ENCODE results near the gene CPNE5. TPM values are rescaled to one million over a fixed set of nuclear protein-coding genes. Genes with fewer than 3 reads are reported as not detected.

Gene CPNE5
- total RNA-seq, 1 donor from 2014 or later: 0.54 TPM

DNA sequence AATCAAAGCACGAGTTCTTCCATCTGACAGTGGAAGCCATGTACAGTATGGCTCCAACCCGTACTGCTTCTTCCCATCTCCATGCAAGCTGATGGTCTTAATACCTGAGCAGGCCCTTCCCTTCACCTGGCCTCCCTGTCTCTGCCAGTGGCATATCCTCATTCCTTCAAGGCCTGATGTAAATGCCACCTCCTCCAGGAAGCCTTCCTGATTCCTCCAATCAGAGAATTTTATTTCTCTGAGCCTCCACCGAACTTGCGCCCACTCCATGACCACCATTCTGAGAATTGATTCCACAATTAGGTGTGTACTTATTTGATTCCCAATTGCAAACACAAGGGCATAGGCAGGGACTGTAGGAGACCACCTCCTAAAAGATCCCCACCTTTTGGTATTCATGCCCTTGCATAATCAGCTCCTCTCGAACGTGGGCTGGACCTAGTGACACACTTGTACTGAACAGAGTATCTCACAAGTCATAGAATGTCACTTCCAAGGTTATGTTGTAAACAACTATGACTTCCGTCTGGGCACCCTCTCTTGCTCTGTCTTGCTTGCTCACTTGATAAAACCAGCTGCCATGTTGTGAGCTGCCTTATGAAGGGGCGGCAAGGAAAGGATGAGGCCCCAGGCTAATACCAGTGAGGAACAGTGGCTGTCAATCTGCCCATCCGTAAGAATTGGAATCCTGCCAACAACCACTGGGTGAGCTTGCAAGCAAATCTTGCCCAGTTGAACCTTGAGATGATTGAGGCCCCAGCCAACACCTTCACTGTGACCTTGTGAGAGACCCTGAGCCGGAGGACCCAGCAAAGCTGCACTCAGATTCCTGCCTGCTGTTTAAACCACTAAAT lies 38.8 kb downstream of the CPNE5 start:
- Mint-ChIP-seq H3K27me3 (ENCODE audit: insufficient read depth) (peaks cover 19% of the 10 kb centered on the region), H3K27ac (no peak overlapping the region), H3K36me3 (ENCODE audit: low read depth) (no peaks in the 10 kb centered on the region), H3K4me3 (no peak overlapping the region), H3K4me1 (ENCODE audit: low read depth) (peaks cover 5% of the 10 kb centered on the region), H3K9me3 (no peaks in the 10 kb centered on the region)
- intact Hi-C loops (cut with micrococcal nuclease): no loop called here
- DNase-seq (ENCODE audit: low spot score): no peak

DNA sequence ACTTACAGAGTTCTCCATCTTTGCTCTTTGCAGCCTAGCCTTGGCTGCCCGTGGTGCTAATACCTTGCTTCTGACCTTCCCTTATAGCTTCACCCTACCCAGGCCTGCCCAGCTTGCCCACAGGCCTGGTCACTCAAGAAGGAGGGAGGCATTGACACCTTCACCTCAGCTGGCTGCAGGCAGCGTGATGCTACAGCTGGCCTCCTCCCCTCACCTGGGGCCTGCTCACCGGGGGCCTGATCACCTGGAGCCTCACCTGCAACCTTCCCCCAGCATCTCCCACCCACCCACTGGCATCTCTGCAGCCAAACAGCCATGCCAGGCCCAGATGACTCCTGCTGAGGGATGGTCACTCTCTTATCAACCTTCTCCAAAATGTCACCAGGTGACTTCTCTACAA lies 40.4 kb downstream of the CPNE5 start:
- Mint-ChIP-seq H3K36me3 (ENCODE audit: low read depth) (no peaks in the 10 kb centered on the region), H3K4me3 (no peak overlapping the region), H3K27ac (no peak overlapping the region), H3K4me1 (ENCODE audit: low read depth) (peaks cover 5% of the 10 kb centered on the region), H3K9me3 (no peaks in the 10 kb centered on the region), H3K27me3 (ENCODE audit: insufficient read depth) (peaks cover 11% of the 10 kb centered on the region)
- intact Hi-C loops (cut with micrococcal nuclease): no loop called here
- no peak for DNase-seq (ENCODE audit: low spot score)

DNA sequence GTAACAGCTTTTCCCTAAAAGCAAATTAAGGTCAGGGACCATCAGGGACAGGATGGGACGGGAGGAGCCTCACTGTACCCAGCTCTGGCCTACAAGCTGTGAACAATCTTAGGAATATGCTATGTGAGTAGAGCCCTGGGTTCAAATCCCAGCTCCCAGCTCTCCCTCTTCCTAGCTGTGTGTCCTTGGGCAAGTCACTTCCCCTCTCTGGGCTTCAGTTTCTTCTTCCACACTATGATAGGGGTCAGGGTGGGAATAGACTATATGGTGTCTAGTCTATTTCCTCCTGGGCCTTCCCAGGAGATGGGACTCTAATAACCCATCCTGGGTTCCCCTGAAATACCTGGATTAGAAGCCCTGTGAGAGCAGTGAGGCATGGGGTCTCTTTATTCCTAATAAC lies 41.6 kb downstream of the CPNE5 start:
- intact Hi-C loops (cut with micrococcal nuclease): no loop called here
- Mint-ChIP-seq H3K36me3 (ENCODE audit: low read depth) (no peaks in the 10 kb centered on the region), H3K9me3 (no peaks in the 10 kb centered on the region), H3K4me3 (no peak overlapping the region), H3K27me3 (ENCODE audit: insufficient read depth) (peaks cover 20% of the 10 kb centered on the region), H3K27ac (no peak overlapping the region), H3K4me1 (ENCODE audit: low read depth) (peaks cover 5% of the 10 kb centered on the region)
- no peak for DNase-seq (ENCODE audit: low spot score)

DNA sequence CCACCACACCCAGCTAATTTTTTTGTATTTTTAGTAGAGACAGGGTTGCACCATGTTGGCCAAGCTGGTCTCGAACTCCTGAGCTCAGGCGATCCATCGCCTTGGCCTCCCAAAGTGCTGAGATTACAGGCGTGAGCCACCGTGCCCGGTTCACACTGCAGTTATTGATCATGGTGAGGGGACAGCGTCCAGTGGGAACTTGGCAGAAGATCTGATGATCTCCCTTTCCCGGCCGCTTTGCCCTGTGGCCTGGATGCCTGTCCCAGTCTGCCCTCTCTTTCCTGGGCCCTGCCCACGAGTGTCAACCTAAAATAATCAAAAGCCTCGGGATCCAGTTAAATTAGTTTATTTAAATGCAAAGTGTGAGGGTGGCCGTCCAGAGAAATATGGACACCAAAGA lies 42.2 kb downstream of the CPNE5 start:
- peaks cover 20% of the 10 kb centered on the region for H3K27me3 Mint-ChIP-seq (ENCODE audit: insufficient read depth)
- intact Hi-C loops (cut with micrococcal nuclease): no loop called here
- peaks cover 5% of the 10 kb centered on the region for H3K4me1 Mint-ChIP-seq (ENCODE audit: low read depth)
- DNase-seq (ENCODE audit: low spot score): no peak
- no peak overlapping the region for H3K4me3 Mint-ChIP-seq
- no peak overlapping the region for H3K27ac Mint-ChIP-seq
- H3K9me3 Mint-ChIP-seq: no peaks in the 10 kb centered on the region
- H3K36me3 Mint-ChIP-seq (ENCODE audit: low read depth): no peaks in the 10 kb centered on the region

DNA sequence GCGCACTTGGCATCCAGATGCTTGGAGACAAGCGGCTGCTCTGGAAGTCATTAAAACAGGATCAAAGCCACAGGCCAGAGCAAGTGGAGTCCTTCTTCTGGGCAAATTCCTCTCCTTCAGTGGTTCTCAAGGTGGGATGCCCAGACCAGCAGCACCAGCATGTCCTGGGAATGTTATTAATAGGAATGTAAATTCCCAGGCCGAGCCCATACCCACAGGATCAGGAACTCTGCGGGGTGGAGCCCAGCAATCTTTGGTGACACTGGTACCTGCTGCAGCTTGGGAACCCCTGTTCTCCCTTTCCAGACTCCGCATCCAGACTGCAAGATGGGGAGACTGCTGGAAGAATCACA lies 44.6 kb downstream of the CPNE5 start:
- H3K36me3 Mint-ChIP-seq (ENCODE audit: low read depth): no peaks in the 10 kb centered on the region
- no peak overlapping the region for H3K4me3 Mint-ChIP-seq
- H3K9me3 Mint-ChIP-seq: no peaks in the 10 kb centered on the region
- intact Hi-C loops (cut with micrococcal nuclease): no loop called here
- H3K4me1 Mint-ChIP-seq (ENCODE audit: low read depth): peaks cover 5% of the 10 kb centered on the region
- H3K27me3 Mint-ChIP-seq (ENCODE audit: insufficient read depth): peaks cover 33% of the 10 kb centered on the region
- no peak overlapping the region for H3K27ac Mint-ChIP-seq
- DNase-seq (ENCODE audit: low spot score): no peak

DNA sequence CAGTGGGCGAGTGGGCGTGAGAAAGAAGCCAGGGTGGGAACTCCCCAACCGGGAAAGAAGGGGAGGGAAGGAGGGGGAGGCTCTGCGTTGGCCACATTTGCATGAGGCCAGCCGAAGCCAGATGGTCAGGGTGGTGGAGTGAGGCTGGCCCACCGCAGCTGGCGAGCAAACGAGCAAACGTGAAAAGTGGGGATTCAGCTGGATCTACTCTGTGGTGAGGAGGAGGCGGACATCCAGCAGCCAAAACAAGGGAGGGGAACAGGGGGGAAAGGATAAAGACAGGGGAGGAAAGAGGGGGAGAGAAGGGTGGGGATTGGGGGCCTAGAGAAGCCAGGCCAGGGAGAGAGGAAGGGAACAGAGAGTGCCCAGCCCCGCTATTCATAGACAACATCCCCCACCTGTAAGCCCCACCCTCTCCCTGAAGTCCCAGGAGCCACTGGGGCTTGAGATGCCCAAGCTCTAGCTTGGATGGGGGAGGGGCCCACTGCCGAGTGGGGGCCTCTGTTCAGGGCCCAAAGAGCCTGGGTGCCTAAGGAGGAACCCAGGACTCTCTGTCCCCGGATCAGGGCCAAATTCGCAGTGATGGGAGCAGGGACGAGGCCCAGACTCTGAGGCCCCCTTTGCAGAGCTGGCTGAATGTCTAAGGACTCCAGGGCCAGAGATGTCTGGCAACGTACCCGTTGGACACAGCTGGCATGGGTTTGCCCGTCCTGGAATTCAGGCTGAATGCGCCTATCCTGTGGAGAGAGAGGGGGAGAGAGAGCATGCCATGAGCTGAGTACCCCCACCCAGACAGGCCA lies 45.1 kb downstream of the CPNE5 start:
- intact Hi-C loops (cut with micrococcal nuclease): no loop called here
- peaks cover 31% of the 10 kb centered on the region for H3K27me3 Mint-ChIP-seq (ENCODE audit: insufficient read depth)
- H3K4me1 Mint-ChIP-seq (ENCODE audit: low read depth): peaks cover 5% of the 10 kb centered on the region
- H3K36me3 Mint-ChIP-seq (ENCODE audit: low read depth): no peaks in the 10 kb centered on the region
- no peak overlapping the region for H3K4me3 Mint-ChIP-seq
- DNase-seq (ENCODE audit: low spot score): no peak
- no peaks in the 10 kb centered on the region for H3K9me3 Mint-ChIP-seq
- H3K27ac Mint-ChIP-seq: no peak overlapping the region

DNA sequence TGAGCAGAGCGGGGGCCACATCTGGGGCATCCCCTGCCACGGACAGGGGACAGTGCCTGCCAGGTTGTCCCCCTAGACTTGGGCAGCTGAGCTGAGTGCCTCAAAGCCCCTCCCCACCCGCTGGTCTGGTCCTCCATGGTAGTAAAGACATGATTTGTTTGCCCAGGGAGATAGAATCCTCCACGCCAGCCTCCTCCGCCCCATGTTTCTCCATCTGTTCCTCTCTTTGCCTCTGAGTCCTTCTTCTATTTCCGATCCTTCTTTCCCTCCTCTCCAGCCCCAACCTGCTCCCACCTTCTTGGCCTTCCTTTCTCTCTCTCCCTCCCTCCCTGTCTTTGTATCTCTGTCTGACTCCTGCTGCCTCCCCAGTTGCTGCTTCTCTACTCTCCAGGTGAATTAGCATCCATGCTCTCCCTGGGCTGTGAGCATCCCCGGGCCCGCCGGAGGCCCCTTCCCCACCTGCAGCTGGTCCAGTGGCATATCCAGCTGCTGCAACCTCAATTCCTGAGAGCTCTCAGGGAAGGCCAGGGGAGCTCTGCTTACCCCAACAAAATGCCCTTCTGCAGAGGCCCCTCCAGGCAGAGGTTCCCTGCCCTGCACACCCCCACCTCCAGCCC lies 45.8 kb downstream of the CPNE5 start:
- Mint-ChIP-seq H3K4me1 (ENCODE audit: low read depth) (peaks cover 11% of the 10 kb centered on the region), H3K36me3 (ENCODE audit: low read depth) (no peaks in the 10 kb centered on the region), H3K4me3 (no peak overlapping the region), H3K27ac (no peak overlapping the region), H3K27me3 (ENCODE audit: insufficient read depth) (peaks cover 32% of the 10 kb centered on the region), H3K9me3 (no peaks in the 10 kb centered on the region)
- DNase-seq (ENCODE audit: low spot score): no peak
- intact Hi-C loops (cut with micrococcal nuclease): no loop called here

DNA sequence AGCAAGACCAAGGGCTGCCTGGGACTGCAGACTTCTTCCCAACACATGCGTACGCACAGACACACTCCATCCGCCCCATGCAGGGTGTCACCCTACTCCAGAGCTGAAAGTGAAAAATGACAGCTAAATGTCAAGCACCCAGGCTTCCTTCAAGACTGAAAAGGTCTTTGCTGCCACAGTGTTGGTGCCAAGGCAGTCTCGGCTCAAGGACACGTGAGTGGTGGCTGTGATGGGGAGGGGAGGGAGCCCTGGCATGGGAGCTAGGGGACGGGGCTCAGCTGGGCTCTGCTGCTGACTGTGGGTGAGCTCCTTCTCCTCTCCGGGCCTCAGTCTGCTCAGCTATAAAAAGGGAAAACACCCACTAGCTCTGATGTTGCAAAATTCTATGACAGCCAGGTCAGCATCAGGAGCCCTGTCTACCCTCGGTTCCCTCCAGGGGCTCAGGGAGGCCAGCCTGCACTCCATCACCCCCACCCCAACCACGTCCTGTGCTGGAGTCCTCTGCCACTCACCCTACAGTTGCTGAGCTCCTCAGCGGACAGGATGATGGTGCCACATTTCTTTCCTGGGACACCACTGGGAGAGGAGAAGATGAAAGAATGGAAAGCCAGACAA lies 47.6 kb downstream of the CPNE5 start:
- no peak overlapping the region for H3K27ac Mint-ChIP-seq
- DNase-seq (ENCODE audit: low spot score): no peak
- H3K9me3 Mint-ChIP-seq: no peaks in the 10 kb centered on the region
- peaks cover 37% of the 10 kb centered on the region for H3K27me3 Mint-ChIP-seq (ENCODE audit: insufficient read depth)
- intact Hi-C loops (cut with micrococcal nuclease): no loop called here
- H3K4me1 Mint-ChIP-seq (ENCODE audit: low read depth): peaks cover 11% of the 10 kb centered on the region
- no peak overlapping the region for H3K4me3 Mint-ChIP-seq
- H3K36me3 Mint-ChIP-seq (ENCODE audit: low read depth): no peaks in the 10 kb centered on the region

DNA sequence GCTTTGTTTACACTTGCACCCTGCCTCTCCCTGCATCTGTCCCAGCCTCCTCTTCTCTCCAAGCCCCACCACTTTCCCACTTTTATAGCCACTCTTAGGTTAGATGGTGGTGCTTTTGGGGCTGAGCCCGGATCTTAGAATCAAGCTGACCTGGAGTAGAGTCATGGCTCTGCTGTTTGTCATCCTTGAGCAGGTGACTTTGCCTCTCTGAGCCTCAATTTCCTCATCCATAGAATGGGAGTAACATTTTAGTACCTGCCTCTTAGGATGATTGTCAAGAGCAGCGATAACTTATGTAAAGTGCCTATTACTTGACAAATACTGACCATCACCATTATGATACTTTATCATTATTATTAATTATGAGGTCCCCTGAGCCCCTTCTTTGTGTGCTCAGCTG lies 48.2 kb downstream of the CPNE5 start:
- H3K4me1 Mint-ChIP-seq (ENCODE audit: low read depth): peaks cover 8% of the 10 kb centered on the region
- H3K27ac Mint-ChIP-seq: no peak overlapping the region
- intact Hi-C loops (cut with micrococcal nuclease): no loop called here
- H3K4me3 Mint-ChIP-seq: no peak overlapping the region
- H3K36me3 Mint-ChIP-seq (ENCODE audit: low read depth): no peaks in the 10 kb centered on the region
- no peak for DNase-seq (ENCODE audit: low spot score)
- H3K27me3 Mint-ChIP-seq (ENCODE audit: insufficient read depth): peaks cover 38% of the 10 kb centered on the region
- H3K9me3 Mint-ChIP-seq: no peaks in the 10 kb centered on the region

DNA sequence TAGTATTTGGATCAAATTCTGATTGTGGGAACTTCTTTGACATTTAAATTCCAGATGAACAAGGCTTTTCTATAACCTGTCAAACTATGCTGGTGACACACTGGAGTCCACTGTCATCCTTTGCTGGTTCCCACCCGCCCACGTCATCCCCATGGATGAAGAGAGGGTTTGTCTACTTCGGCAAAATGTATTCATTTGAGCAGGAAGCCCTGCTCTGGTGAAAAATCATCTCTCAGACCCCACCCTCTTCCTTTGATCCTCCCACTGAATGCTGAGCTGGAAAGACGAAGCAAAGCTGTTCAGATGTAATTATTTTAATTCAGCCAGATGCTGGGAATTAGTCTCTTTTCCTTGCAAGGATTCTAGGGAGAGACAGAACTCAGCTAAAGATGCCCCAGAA lies 50.5 kb downstream of the CPNE5 start:
- intact Hi-C loops (cut with micrococcal nuclease): no loop called here
- Mint-ChIP-seq H3K9me3 (no peaks in the 10 kb centered on the region), H3K27me3 (ENCODE audit: insufficient read depth) (peaks cover 40% of the 10 kb centered on the region), H3K4me1 (ENCODE audit: low read depth) (peaks cover 6% of the 10 kb centered on the region), H3K36me3 (ENCODE audit: low read depth) (no peaks in the 10 kb centered on the region), H3K27ac (no peak overlapping the region), H3K4me3 (no peak overlapping the region)
- no peak for DNase-seq (ENCODE audit: low spot score)

DNA sequence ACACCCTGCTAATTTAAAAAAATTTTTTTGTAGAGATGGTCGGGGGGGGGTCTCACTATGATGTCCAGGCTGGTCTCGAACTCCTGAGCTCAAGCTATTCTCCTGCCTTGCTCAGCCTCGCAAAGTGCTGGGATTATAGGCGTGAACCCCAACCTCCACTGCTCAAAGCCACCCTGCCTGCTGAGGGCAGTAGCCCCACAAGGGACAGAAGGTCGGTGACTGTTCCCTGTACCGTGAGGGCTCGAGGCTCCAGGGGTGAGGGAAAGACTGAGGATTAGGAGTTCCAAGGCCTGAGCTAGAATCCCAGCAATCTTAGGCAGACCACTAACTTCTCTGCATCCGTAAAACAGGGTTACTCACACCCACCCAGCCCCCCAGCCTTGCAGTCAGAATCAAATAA lies 51.1 kb downstream of the CPNE5 start:
- DNase-seq (ENCODE audit: low spot score): no peak
- intact Hi-C loops (cut with micrococcal nuclease): no loop called here
- Mint-ChIP-seq H3K4me3 (no peak overlapping the region), H3K36me3 (ENCODE audit: low read depth) (no peaks in the 10 kb centered on the region), H3K9me3 (no peaks in the 10 kb centered on the region), H3K27ac (no peak overlapping the region), H3K27me3 (ENCODE audit: insufficient read depth) (peaks cover 34% of the 10 kb centered on the region), H3K4me1 (ENCODE audit: low read depth) (peaks cover 6% of the 10 kb centered on the region)

DNA sequence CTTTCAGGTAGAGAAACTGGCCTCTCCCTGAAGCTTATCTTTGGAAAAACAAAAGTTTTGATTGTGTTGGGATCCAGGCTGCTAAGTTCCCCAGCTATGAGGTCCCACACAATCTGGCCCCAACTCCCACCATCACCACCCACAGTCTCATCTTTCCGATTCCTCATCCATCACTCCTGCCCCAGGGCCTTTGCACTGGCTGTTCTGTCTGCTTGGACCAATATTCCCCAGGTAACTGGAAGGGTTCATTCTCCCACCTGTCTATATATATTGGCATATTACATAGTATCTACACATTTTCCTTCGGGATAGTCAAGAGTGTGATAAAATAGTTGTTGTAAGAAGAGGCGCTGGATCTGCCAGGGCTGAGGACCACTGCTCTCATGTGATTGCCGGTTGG lies 52.0 kb downstream of the CPNE5 start:
- DNase-seq (ENCODE audit: low spot score): no peak
- H3K27ac Mint-ChIP-seq: no peak overlapping the region
- H3K27me3 Mint-ChIP-seq (ENCODE audit: insufficient read depth): peaks cover 33% of the 10 kb centered on the region
- H3K9me3 Mint-ChIP-seq: no peaks in the 10 kb centered on the region
- no peaks in the 10 kb centered on the region for H3K36me3 Mint-ChIP-seq (ENCODE audit: low read depth)
- no peak overlapping the region for H3K4me3 Mint-ChIP-seq
- intact Hi-C loops (cut with micrococcal nuclease): no loop called here
- H3K4me1 Mint-ChIP-seq (ENCODE audit: low read depth): peaks cover 12% of the 10 kb centered on the region
